BE2C (cell line): ENCODE data around the gene PLEKHA1.

Experiments
- DNase-seq: peaks from one replicate; pipeline ENCODE4 v3.0.0-alpha.2; 2020
- H3K27me3 ChIP-seq: fragments of 250-450 bp; sonication (Bioruptor Pico); 2 replicates; pipeline ENCODE4 v1.5.1; 2020; ENCODE audit warnings: mild to moderate bottlenecking
- H3K36me3 ChIP-seq: fragments of 250-450 bp; sonication (Bioruptor Pico); 2 replicates; pipeline ENCODE4 v1.5.1; 2020; ENCODE audit warnings: mild to moderate bottlenecking
- H3K4me1 ChIP-seq: fragments of 250-450 bp; sonication (Bioruptor Pico); 2 replicates; pipeline ENCODE4 v1.5.1; 2020
- H3K4me3 ChIP-seq: 2 replicates; pipeline ENCODE4 v1.5.1; 2011; ENCODE audit warnings: low read depth, low read length
- H3K9me3 ChIP-seq: fragments of 250-450 bp; sonication (Bioruptor Pico); 2 replicates; pipeline ENCODE4 v1.5.1; 2020
- TF ChIP-seq, protein P1 (sequence below): IDR thresholded peaks from 2 replicates; pipeline ENCODE4 v1.5.1; 2012; ENCODE audit warnings: mild to moderate bottlenecking, low read depth, low read length

Gene PLEKHA1

GRCh38 chr10:122373108-122373507, 1.4 kb upstream of the PLEKHA1 start:
- H3K27me3 ChIP-seq, result no peaks in the 10 kb centered on the region
- H3K4me1 ChIP-seq, result no peaks in the 10 kb centered on the region; the same call in 1 of the 2 replicates
- no peak overlapping the region for H3K4me3 ChIP-seq
- TF ChIP-seq, protein P1, sequence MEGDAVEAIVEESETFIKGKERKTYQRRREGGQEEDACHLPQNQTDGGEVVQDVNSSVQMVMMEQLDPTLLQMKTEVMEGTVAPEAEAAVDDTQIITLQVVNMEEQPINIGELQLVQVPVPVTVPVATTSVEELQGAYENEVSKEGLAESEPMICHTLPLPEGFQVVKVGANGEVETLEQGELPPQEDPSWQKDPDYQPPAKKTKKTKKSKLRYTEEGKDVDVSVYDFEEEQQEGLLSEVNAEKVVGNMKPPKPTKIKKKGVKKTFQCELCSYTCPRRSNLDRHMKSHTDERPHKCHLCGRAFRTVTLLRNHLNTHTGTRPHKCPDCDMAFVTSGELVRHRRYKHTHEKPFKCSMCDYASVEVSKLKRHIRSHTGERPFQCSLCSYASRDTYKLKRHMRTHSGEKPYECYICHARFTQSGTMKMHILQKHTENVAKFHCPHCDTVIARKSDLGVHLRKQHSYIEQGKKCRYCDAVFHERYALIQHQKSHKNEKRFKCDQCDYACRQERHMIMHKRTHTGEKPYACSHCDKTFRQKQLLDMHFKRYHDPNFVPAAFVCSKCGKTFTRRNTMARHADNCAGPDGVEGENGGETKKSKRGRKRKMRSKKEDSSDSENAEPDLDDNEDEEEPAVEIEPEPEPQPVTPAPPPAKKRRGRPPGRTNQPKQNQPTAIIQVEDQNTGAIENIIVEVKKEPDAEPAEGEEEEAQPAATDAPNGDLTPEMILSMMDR, result no peak
- H3K36me3 ChIP-seq, result no peaks in the 10 kb centered on the region; the same call in 1 of the 2 replicates
- no peaks in the 10 kb centered on the region for H3K9me3 ChIP-seq
- no peak for DNase-seq

DNA sequence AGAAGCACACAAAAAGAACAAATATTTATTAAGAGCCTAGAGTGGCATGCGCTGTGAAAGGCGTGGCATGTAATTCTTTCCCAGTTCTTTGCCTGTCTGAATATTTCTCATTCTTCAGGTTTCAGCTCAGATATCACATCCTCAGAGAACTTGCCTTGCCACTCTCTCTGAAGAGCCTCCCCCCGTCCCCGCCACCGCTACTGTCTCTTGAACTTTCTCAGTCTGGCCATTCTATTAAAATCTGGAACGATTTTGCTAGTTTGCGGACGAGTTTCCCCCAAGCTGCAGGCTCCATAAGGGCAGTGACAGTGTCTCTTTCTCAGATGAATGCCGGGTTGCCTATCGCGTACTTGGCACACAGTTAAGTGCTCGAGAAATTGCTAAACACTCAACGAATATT, 787 bp upstream of the PLEKHA1 start:
- DNase-seq, result no peak
- Histone ChIP-seq H3K4me1 (no peaks in the 10 kb centered on the region; the same call in 1 of the 2 replicates), H3K36me3 (no peaks in the 10 kb centered on the region; the same call in 1 of the 2 replicates), H3K27me3 (no peaks in the 10 kb centered on the region), H3K4me3 (peak overlapping the region; percentile 85), H3K9me3 (no peaks in the 10 kb centered on the region)
- TF ChIP-seq, protein P1, result no peak

- TF ChIP-seq, protein P1, result no peak
- no peaks in the 10 kb centered on the region for H3K9me3 ChIP-seq
- no peaks in the 10 kb centered on the region; the same call in 1 of the 2 replicates for H3K36me3 ChIP-seq
- peak; percentile 48 for DNase-seq
- peak overlapping the region; percentile 81 for H3K4me3 ChIP-seq
- H3K27me3 ChIP-seq, result no peaks in the 10 kb centered on the region
- no peaks in the 10 kb centered on the region; the same call in 1 of the 2 replicates for H3K4me1 ChIP-seq
These were observed 561 bp downstream of the PLEKHA1 start for GRCh38 chr10:122374859-122375678.

GRCh38 chr10:122375679-122376160, 1.2 kb downstream of the PLEKHA1 start:
- no peaks in the 10 kb centered on the region for H3K9me3 ChIP-seq
- no peak for DNase-seq
- no peaks in the 10 kb centered on the region; the same call in 1 of the 2 replicates for H3K36me3 ChIP-seq
- H3K27me3 ChIP-seq, result no peaks in the 10 kb centered on the region
- H3K4me1 ChIP-seq, result no peaks in the 10 kb centered on the region; the same call in 1 of the 2 replicates
- peak overlapping the region; percentile 81 for H3K4me3 ChIP-seq
- TF ChIP-seq, protein P1, result no peak

DNA sequence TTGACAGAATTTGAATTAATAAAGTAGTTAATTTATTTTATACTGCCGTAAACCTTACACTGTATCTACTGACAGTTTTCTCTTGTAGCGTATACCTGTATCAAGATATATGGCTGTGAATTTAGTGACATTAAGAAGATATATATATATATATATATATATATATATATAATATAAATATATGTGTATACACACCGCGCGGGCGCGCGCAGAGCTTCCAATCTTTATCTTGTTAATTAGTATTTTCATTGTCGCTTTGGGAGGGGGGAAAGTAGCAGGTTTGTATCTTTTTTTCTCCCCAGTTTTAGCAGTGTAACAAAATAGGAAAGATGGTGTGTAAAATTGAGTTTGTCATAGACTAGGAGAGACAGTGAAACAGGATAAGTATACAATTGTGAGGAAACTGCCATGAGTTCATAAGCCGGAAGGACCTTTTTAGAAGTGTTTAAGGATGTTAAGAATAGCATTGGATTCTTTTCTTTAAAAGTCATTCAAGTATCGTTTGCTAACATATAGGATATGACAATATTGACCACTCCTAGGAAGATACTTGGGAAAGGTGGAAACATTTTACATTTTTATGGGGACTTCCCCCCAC, 2.0 kb downstream of the PLEKHA1 start:
- H3K4me3 ChIP-seq, result no peak overlapping the region
- no peaks in the 10 kb centered on the region; the same call in 1 of the 2 replicates for H3K36me3 ChIP-seq
- TF ChIP-seq, protein P1, result no peak
- no peak for DNase-seq
- no peaks in the 10 kb centered on the region for H3K9me3 ChIP-seq
- H3K27me3 ChIP-seq, result no peaks in the 10 kb centered on the region
- H3K4me1 ChIP-seq, result no peaks in the 10 kb centered on the region; the same call in 1 of the 2 replicates
